NCI-H1417 treated with DMSO at 0.1 percent for 48 hours (cell line): ENCODE results near the gene CDKN2B-AS1.

Experiments
- DNase-seq: peaks from one replicate; lab custom pipeline; 2025; lab: John Stamatoyannopoulos, UW

CDKN2B-AS1 gene

DNA sequence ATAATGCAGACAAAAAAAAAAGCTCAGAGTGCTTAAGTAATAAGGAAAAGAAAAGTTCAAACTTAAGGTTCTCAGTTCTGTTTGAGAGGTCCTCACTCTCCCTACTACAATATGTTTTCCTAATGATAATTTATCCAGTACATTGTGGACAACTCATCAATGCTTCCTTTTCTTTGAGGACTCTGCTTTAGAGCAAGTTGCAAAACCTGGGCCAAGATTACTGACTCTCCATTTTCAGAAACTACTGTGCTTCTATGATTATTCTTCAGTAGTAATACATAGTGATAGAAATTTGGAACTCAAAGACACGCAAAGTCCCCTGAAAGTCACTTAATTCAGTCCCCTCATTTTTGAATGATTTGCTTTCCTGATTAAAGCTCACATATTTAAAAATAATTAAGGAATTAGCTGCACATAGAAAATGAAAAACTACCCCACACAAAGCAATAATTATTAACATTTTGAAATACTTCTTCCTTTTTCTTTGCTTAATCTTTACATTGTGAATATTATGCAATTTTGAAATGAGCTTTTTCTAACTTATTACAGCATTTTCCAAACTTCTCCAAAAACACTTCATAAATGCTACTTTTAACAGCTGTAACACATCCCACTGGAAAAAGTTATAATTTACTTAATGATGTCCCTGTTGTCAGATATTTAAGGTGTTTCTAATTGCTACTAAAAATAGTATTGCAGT is 11.6 kb upstream of the CDKN2B-AS1 start:
- DNase-seq: no peak

DNA sequence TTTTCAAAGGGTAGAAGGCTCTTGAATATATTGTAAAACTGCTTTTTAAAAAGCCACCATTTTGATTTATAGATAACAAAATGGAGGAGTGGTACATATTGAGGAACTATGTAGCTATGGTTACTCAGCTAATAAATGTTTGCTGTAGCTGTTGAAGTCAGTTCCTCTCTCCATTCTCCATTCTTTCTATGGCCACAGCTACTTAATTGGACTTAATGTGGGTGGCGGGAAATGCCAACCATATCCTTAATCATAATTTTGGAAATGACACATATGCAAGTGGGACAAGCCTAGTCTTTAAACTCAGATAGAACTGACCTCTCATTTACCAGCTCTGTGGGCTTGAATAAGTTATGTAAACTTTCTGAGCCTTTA is 11.0 kb upstream of the CDKN2B-AS1 start:
- DNase-seq: no peak

DNA sequence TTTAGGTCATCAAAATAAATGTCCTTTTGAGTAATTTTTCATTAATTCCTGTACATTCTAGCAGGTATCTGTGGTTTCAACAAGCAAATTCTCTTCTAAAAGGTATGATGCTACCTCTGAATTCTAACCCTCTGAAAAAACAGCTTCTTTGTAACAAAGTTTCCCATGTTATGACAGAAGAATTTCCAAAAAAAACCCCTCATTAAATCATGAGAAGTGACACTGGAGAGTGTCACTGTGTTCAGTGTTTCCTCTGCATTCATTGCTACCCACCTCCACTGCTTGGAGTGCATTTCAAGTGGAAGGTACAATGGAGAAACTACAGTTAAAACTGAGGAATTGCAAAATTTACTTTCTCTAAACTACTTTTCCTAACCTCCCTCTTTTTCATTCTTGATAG is 10.5 kb upstream of the CDKN2B-AS1 start:
- DNase-seq: no peak

DNA sequence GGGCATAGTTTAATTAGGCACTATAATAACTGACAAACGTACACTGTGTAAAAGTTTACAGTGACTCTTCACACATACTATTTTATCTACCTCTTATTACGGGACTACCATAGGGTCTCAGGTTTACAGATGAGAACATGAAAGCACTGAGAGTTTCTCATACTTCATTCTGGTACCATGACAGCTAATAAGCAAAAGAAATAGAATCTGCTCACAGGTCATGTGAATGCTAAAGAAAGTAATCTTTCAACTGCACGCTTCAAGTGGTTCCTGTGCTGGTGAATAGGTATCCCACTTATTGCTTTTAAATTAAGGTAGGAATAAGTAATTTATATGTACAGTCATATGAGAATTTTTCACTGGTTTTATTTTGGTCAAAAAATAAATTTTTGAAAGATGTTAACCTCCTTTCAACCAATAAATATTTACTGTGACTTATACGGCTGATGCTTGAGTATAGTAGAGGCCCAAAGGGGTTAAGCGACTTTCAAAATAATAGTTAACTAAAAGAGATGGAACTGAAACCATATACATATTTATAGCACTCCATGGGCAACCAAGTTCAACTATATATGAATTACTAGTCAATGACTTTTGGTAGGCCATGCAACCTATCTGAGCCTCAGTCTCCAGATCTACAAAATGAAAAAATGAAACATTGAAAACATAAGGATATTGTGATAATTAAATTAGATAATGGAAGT is 8.5 kb upstream of the CDKN2B-AS1 start:
- no peak for DNase-seq

DNA sequence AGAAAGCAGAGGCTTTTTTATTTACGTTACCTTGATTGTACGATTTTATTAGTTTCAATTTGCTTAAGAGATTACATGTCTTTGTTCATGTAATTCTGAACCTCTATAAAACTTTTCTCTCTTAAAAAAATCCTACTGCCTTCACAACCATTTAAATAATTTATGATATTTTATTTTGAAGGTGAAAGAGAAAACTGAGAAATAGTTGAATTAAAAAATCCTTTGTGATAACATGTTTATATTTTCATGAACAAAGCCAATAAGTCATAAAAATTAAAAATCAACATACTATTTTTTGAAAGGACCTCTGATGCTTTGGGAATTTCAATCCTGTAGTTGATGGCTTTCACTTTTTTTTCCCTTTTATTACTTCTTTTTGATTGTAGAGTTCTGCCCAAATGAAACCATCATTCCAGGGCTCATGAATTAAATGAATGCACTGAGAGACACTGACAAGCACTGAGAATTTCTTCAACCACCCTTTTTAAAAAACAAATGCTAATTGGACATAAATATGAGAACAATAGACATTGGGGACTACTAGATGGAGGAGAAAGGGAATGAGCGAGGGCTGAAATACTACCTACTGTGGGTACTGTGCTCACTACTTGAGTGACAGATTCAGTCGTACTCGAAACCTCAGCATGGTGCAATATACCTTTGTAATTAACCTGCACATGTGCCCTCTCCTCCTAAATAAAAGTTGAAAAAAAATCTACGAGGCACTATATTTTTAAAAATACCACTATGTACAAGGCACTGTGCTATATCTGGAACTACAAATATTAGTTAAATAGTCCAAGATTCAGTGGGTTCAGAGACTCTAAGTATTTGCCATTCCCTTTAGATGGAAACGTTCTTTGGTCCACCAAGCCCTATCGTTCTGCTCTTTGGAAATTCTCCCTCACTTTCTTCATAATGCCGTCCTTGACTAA is 6.3 kb upstream of the CDKN2B-AS1 start:
- DNase-seq: no peak

DNA sequence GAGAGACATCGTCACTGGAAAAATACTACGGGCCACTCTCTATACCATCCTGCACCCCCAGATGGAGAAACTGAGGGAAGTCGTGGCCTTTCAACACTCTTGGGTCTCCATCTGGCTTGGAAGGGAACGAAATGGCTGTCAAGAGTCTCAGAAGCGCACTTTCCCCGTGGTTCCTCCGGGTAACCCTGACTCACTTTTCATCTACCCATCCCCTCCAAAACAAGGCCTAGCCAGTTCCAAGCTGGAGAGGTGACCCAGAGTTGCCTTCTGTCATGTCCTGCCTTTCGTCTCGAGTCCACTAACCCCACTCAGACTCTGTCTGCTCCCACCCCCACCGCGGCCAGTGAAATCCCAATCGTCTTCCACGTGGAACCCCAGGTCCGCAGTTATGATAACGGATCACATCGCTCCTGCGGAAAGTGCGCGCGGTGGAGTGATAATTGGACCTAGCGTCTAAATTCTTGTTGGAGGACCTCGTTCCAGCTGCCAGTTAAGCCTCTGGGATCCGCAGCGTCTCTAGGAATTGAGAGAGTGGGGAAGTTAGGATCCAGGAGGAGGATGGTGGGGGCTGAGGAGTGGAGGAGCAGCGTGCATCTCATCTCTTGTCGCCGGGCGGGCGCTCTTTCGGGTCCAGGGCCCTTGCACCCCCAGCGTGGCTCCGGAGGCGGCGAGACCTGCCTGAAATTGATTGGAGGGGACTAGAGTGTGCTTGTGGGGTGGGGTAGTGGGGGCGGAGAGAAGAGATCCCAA is 5.0 kb upstream of the CDKN2B-AS1 start:
- no peak for DNase-seq

DNA sequence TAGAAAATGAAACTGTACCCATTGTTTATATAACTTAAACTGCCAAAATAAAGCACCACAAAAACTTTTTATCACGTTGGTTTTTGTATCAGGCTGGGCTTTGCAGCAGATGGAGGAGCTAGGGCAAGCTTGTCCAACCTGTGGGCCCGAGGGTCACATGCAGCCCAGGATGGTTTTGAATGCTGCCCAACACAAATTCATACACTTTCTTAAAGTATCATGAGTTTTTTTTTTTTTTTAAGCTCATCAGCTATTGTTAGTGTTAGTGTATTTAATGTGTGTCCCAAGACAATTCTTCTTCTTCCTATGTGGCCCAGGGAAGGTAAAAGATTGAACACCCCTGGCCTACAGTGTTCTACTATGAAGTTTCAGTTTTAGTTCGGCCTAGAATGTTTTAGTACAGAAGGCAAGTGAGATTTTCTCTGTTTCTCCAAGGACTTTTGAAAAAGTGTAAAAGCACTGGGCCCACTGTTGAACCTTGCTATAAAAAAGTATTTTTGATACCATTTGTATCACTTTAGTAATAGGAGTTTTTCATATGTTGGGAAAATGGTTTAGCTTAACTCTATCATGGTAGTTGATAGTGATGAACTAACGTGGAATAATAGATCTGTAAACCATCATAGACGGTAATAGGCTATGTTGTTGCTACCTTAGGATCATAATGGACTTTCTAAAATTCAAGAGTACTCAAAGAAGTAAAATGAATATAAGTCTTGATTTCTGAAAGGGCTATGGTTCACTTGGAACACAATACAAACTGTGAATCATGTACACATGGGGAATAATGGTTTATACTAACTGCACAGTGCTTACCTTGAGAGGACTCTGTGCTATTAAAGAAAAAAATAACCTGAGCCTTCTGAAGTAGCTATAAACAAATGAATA is 3.3 kb upstream of the CDKN2B-AS1 start:
- no peak for DNase-seq

DNA sequence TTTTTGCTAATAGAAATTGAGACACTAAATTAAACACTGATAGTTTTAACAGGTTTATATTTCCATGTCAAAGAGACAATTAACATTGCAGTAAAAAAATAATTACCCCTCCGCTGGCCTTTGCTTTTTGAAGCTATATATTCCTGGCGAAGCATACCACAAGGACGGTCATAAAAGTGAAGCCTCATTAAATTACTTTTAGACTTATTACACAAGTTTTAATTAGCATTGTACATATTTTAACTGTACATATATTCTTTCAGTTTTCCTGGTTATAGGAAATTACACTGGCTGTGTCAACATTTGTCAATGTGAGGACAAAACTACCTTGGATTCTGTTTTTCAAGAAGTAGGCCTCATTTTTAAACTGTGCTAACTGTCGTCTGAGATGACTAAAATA is 1.6 kb upstream of the CDKN2B-AS1 start:
- no peak for DNase-seq

DNA sequence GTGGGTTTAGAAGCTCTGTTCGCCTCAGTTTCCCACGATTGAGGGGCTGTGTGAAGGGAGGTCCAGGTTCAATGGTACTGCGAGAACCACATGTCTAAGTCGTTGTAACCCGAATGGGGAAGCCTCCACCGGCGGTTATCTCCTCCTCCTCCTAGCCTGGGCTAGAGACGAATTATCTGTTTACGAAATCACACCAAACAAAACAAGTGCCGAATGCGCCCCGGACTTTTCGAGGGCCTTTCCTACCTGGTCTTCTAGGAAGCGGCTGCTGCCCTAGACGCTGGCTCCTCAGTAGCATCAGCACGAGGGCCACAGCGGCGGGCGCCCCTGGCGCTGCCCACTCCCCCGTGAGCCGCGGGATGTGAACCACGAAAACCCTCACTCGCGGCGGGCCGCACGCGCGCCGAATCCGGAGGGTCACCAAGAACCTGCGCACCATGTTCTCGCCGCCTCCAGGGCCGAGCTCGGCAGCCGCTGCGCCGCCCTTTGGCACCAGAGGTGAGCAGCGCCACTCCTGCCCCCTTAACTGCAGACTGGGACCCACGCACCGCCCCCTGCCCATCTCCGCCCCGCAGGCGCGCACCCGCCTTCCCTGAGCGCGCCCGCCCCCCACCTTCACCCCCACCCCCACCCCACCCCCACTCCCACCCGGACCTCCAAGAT is 567 bp upstream of the CDKN2B-AS1 start, which contains the start of gene CDKN2A:
Gene CDKN2A (minus strand): TSS at position 500 of the 663 bp plus-strand sequence.
- no peak for DNase-seq

DNA sequence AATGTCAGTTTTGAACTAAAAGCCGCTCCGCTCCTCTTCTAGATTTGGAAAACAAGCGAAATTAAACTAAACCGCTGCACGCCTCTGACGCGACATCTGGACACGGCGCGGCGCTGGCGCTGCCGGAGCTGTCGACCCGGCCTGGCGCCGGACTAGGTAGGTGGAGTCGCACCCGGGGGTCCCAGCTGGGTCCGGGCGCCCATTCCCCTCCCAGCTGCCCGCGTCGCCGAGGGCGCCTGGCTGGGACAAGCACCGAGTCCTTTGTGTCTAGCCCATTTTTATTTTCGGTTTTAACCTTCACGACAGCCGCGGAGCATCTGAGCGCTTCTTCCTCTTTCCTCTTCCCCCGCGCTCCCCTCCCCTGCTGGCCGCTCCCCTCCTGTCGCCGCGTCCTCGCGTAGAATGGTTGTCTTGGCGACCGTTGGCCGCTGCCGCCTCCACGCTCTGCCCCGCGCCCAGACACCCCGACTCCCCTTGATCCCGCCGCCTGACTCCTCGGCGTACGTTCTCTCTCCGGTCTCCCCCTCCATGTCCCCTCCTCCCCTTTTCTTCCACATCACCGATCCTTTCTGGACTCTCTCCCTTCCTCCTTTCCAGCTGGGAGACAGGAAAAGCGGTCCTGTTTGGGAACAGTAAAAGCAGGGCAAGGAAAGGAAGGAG is 545 bp downstream of the CDKN2B-AS1 start:
- no peak for DNase-seq

DNA sequence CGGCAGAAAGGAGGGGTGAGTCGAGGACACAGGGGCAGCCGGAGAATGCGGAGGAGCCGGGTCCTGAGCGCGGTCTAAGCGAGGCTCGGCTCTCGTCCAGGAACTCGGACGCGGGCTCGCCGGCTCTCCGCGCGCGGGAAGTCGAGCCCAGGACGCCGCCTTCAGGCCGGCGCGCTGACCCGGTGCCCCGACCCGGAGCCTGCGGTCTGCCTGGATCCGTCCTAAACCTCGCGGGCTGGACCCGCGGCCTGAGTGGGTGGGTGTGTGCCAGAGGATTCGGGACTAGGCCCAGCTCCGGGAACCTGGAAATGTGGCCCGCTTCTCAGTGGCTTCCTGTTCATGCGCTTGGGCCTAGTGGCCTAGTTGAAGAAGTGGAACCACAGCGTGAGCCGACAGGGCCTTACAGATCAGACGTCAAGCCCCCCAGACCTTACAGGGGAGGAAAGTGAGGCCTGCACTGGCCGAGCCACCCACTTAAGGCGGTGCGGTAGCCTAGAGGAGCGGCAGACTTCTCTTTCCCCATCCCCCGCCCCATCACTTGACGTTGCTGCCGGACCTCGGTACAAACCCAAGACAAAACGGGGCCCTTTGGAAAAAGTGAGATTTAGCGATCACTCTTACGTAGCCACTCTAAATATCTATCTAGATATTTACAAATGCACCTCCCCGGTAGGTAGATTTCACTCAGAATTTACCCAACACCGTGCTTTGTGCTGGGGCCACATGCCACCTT is 1.2 kb downstream of the CDKN2B-AS1 start:
- DNase-seq: no peak

DNA sequence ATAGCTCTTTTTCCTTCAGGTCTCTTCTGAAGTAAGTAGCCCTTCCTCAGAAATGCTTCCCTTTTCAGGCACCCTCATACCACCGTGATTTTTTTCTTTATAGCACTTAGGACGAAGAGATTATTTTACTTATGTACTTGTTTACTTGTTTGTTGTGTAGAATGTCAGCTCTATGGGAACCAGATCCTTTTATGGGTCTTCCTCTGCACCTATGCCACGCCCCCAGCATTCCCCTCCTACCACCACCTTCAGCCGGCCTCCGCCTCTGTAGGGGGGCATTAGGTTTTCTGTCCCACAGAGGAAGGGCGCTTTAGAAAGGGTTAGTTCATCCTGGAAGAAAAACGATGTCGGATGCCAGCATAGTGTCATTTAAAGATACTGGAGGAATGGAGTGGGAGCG is 1.8 kb downstream of the CDKN2B-AS1 start:
- no peak for DNase-seq

DNA sequence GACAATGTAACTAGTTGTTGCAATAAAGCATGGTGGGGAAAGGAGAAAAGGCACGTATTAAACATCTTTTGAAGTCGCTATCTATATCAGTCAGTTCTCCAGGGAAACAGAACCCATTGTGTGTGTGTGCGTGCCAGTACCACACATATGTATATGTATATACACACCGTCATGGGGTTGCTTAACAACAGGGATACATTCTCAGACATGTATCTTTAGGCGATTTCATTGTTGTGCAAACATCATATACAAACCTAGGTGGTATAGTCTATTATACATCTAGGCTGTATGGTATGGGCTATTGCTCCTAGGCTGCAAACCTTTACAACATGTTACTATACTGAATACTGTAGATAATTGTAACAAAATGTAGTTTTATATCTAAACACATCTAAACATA is 2.3 kb downstream of the CDKN2B-AS1 start:
- DNase-seq: no peak

DNA sequence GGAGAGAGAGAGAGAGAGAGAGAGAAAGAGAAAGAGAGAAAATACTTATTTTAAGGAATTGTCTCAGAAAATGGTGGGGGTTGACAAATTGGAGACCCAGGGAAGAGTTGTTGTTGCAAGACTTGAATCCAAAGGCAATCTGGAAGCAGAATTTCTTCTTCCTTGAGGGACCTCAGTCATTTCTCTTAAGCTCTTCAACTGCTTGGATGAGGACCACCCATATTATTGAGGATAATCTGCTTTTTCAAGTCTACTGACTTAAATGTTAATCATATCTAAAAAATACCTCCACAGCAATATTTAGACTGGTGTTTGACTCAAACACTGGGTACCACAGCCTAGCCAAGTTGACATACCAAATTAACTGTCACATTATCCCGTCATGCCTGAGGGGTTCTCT is 2.9 kb downstream of the CDKN2B-AS1 start:
- DNase-seq: no peak

DNA sequence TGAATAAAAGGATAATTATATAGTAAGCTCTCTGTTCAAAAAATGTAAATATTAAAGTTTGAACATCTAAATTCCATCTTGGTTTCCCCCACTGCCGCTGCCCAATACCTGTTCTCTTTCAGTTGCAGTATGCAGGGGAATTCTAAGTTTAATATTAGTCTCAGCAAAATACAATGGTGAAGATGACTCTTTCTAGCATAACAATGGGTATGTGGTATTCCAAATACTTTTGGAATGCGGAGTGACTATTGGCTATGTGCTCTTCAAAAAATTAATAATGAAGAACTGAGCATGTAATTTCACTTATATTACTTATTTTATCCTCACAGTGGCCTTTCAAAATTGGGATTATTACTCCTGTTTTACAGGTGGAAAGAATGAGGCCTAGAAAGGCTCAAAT is 3.4 kb downstream of the CDKN2B-AS1 start:
- DNase-seq: no peak

DNA sequence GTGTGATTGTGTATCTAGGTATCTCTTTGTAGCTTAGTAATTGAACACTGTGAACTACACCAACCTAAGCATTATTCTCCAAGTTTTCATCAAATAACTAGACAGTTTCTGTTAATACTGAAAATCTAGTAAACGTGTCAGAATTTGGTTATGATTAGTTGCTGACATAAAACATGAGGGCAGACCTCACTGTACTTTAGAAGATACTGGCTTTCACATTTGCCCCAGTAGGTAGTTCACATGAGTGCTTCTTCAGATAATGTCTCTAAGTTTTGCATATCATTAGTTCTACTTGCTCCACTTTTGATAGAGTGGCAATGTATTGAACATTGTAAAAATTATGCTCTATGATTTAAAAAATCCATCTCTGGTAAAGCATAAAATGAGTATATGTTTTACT is 7.4 kb downstream of the CDKN2B-AS1 start:
- no peak for DNase-seq

DNA sequence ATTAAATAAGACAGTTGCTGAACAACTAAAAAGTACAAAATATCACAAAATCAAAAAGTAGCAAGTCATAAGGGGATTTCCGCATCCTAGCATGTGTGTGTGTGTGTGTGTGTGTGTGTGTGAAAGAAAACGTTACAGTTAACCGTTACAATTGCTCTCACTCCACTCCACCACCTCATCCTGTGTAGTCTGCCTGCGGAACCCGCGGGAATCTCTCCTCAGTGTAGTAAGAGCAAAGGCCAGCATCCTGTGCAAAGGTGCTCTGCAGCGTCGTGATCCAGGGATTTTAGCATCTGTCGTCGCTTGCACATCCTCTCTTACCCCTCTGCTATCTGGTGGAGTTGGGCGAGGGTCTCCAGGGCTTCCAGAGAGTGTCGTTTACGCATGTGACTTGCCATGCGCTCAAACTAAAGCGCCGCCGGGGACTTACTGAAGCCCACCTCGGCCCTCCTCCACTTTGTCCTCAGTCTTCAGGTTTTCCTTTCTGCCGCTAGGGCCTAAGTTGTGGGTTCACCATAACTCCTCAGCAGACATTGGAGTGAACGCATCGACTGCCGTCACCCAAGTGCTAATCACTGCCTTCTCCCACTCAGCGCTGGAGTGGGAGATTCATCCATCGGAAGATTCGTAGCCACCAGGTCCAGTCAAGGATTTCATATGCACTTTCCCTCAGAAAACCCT is 10.6 kb downstream of the CDKN2B-AS1 start:
- DNase-seq: no peak
